ENCODE data around the gene KIF9. TPM values are rescaled to one million over a fixed set of nuclear protein-coding genes. Genes with fewer than 3 reads are reported as not detected.
"Not testable (repeated sequence)": the region's sequence is repeated elsewhere in the genome, so short reads cannot be mapped to it uniquely, and the experiment has no call there.

The KIF9 gene
- polyA plus RNA-seq, 3 donors from 2014 or later: 2.2 to 8.3 (median 4.1) TPM

DNA sequence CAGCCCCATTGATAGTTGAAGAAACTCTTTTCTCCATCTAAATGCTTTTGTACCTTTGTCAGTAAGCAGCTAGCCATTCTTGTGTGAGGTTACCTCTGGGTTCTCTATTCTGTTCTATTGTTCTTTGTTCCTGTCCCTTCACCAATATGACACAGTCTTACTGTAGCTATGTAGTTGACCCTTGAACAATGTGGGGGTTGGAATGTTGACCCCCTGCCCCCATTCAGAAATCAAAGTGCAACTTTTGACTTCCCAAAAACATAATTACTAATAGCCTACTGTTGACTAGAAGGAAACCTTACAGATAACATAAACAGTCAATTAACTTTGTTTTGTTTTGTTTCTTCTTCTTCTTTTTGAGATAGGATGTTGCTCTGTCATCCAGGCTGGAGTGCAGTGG is 18.9 kb upstream of the KIF9 start:
- peaks cover 0 to 5% (median 0%) of the 10 kb centered on the region in 3 donors for H3K27me3 Mint-ChIP-seq (ENCODE audit: low read depth in 3 of 3)
- H3K4me3 Mint-ChIP-seq: no peak overlapping the region
- H3K4me1 Mint-ChIP-seq: peaks cover 21 to 31% of the 10 kb centered on the region in 2 donors
- no peak overlapping the region for H3K27ac Mint-ChIP-seq
- H3K36me3 Mint-ChIP-seq: peaks cover 10 to 23% (median 15%) of the 10 kb centered on the region in 3 donors
- H3K9me3 Mint-ChIP-seq: no peaks in the 10 kb centered on the region
- no peak for DNase-seq

DNA sequence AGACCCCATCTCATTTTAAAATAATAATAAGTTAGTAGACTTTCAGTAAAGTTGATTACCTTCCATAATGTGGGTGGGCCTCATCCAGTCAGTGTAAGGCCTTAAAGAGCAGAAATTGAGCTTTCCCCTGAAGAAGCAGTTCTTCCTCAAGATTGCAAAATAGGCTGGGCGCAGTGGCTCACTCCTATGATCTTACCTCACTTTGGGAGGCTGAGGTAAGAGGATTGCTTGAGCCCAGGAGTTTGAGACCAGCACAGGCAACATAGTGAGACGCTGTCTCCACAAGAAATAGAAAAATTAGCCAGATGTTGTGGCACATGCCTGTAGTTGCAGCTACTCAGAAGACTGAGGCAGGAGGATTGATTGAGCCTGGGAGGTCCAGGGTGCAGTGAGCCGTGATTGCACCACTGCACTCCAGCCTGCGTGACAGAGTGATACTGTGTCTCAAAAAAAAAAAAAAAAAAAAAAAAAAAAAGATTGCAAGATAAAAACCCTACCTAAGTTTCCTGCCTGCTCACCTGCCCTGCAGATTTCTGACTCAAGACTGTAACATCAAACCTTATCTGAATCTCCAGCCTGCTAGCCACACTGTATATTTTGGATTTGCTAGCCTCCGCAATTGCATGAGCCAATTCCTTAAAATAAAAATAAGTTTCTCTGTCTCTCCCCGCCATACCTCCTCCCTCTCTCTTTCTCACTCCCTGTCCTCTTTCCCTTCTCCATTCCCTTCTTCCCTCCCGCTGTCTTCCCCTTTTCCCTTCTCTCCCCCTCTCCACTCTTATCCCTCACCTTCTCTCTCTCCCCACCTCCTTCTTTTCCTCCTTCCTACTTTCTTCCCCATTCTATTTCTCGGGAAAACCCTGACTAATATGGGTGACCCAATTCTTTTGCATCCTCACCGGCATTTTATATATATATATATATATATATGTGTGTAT is 17.1 kb upstream of the KIF9 start:
- H3K4me1 Mint-ChIP-seq: peaks cover 33 to 41% of the 10 kb centered on the region in 2 donors
- peak overlapping the region in 1 of 6 donors; percentile 30 for H3K27ac Mint-ChIP-seq
- H3K9me3 Mint-ChIP-seq: no peaks in the 10 kb centered on the region
- DNase-seq: no peak
- peaks cover 10 to 21% (median 12%) of the 10 kb centered on the region in 3 donors for H3K36me3 Mint-ChIP-seq
- peaks cover 0 to 8% (median 0%) of the 10 kb centered on the region in 3 donors for H3K27me3 Mint-ChIP-seq (ENCODE audit: low read depth in 3 of 3)
- no peak overlapping the region for H3K4me3 Mint-ChIP-seq

DNA sequence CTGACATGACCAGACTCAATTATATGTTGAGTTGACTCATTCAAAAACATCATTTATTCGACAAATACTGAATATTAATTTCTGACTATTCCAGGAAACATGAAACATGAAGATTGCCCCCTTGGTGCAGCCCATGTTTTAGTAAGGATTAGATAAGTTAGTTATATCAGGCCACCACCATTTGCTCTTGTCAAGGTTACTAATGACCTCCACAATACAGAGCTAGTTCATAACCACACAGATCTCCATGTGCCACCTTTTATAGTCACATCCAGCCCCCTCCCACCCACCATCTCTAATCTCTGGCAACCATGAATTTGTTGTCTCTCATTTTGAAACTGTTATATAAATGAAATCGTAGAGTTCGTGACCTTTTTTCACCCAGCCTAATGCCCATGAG is 15.8 kb upstream of the KIF9 start:
- H3K4me1 Mint-ChIP-seq: peaks cover 33 to 49% of the 10 kb centered on the region in 2 donors
- H3K4me3 Mint-ChIP-seq: no peak overlapping the region
- DNase-seq: no peak
- no peaks in the 10 kb centered on the region for H3K9me3 Mint-ChIP-seq
- peaks cover 0 to 8% (median 0%) of the 10 kb centered on the region in 3 donors for H3K27me3 Mint-ChIP-seq (ENCODE audit: low read depth in 3 of 3)
- H3K36me3 Mint-ChIP-seq: peaks cover 10 to 19% (median 18%) of the 10 kb centered on the region in 3 donors
- peak overlapping the region in 3 of 6 donors; percentile 8 to 31 (median 20) for H3K27ac Mint-ChIP-seq

DNA sequence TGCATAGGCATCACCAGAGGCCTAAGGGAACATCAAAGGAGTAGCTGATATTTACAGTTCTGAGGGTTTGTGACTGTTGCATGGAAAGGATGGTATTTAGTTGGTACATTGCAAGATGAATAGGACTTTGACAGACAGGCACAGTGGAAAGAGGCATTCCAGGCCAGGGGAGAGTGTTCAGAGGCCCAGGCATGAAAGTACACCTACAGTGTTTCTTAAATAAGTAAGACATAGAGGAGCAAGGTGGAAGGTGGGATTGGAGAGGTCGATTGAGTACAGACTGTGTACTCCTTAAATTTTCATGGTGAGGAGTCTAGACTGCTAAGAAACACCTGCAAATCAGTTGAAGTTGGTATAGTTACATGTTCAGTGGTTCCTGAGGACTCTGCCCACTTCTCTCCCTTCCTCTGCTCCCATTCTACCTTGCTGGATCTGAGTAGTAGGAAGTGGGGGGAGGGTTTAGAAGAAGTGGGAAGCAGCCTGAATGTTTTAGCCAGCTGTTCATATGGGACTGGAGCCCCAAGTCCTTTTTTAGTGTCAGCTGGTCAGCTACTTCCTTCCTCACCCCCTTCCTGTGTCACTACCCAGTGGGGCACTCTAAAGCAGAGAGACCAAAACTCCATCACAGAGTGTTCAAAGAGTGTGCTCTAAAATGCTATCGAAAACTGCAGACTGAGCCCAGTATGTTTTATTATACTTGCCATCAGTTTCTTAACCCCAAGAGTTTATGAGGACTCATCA is 14.1 kb upstream of the KIF9 start:
- Mint-ChIP-seq H3K27me3 (ENCODE audit: low read depth in 3 of 3) (peaks cover 0 to 8% (median 0%) of the 10 kb centered on the region in 3 donors), H3K27ac (peak overlapping the region; percentile 8 to 84 (median 73)), H3K36me3 (peaks cover 0 to 8% (median 7%) of the 10 kb centered on the region in 3 donors), H3K9me3 (no peaks in the 10 kb centered on the region), H3K4me1 (peaks cover 33 to 49% of the 10 kb centered on the region in 2 donors), H3K4me3 (peak overlapping the region; percentile 19 to 68 (median 51))
- DNase-seq: no peak

DNA sequence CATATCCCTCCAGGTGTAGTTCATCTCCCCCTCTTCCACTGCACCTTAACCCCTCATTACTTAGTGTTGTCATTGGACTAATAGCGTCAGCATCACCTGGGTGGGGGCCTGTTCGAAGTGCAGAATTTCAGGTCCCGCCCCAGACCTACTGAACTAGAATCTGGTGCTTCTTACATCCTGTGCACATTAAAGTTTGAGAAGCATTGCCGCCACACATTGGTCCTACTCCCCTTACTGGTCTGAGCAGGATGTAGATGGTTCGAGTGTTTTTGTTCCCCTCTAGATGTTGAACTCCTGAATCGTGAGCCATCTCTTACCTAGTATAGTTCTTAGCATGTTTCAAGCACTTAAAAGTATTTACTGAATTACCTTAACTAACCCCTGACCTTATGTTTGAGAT is 13.4 kb upstream of the KIF9 start:
- Mint-ChIP-seq H3K4me1 (peaks cover 33 to 49% of the 10 kb centered on the region in 2 donors), H3K36me3 (peaks cover 0 to 8% (median 2%) of the 10 kb centered on the region in 3 donors), H3K27me3 (ENCODE audit: low read depth in 3 of 3) (peaks cover 0 to 8% (median 0%) of the 10 kb centered on the region in 3 donors), H3K9me3 (no peaks in the 10 kb centered on the region), H3K4me3 (peak overlapping the region in 3 of 5 donors; percentile 17 to 68 (median 19)), H3K27ac (peak overlapping the region; percentile 0 to 84 (median 54))
- no peak for DNase-seq

DNA sequence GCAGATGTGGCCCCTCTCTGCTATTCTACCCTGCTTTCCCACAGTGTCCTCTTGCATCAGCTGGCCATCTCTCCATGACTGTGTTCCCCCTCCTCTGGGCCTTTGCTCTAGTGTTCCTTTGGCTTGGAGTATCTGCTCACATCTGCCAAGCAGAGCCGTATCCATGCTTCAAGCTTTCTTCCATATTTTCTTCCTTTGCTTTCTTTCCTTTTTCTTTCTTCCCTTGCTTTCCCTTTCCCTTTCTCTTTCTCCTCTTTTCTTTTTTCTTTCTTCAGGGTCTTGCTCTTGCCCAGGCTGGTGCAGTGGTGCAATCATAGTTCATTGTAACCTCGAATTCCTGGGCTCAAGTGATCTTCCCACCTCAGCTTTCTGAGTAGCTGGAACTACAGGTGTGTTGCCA is 12.7 kb upstream of the KIF9 start:
- Mint-ChIP-seq H3K36me3 (peaks cover 0 to 8% (median 0%) of the 10 kb centered on the region in 3 donors), H3K27me3 (ENCODE audit: low read depth in 3 of 3) (peaks cover 0 to 8% (median 0%) of the 10 kb centered on the region in 3 donors), H3K4me1 (peaks cover 33 to 49% of the 10 kb centered on the region in 2 donors), H3K4me3 (no peak overlapping the region), H3K9me3 (no peaks in the 10 kb centered on the region), H3K27ac (no peak overlapping the region)
- no peak for DNase-seq

DNA sequence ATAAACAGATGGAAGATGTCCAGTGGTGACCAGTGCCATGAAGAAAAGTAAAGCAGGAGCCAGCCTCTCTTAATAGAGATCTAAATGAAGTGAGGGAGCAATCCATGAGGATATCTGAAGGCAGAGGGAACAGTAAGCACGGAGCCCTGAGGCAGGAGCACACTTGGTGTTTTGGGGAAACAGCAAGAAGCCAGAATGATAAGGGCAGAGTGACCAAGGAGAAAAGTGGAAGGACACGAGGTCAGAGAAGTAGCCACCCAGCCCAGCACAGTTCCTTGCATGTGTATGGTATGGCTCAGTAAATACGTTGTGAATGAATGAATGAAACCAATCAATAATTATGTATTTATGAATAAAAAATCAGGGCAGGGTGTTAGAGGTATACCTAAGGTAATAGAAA is 11.8 kb upstream of the KIF9 start:
- Mint-ChIP-seq H3K36me3 (peaks cover 0 to 8% (median 4%) of the 10 kb centered on the region in 3 donors), H3K27me3 (ENCODE audit: low read depth in 3 of 3) (peaks cover 0 to 5% (median 0%) of the 10 kb centered on the region in 3 donors), H3K4me1 (peaks cover 33 to 50% of the 10 kb centered on the region in 2 donors), H3K27ac (peak overlapping the region in 1 of 6 donors; percentile 58), H3K9me3 (no peaks in the 10 kb centered on the region), H3K4me3 (no peak overlapping the region)
- DNase-seq: no peak

DNA sequence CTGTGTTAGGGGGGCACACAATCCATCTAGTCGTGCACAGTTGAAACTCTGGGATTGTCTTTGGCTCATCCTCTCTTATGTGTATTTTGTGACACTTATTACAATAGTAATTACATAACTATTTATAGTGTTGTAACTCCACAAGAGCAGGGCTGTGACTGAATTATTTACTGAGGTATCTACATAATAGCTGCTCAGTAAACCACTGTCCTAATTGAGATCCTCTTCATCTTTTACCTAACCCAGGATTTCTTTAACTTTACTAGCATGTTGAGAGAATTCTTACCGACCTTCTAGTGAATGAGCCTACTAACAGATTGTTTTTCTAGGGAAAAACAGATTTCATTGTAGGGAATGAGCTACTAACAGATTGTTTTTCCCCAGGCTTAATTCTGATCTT is 11.2 kb upstream of the KIF9 start:
- H3K4me3 Mint-ChIP-seq: no peak overlapping the region
- H3K9me3 Mint-ChIP-seq: no peaks in the 10 kb centered on the region
- peaks cover under 1 to 12% (median 10%) of the 10 kb centered on the region in 3 donors for H3K36me3 Mint-ChIP-seq
- H3K27ac Mint-ChIP-seq: no peak overlapping the region
- H3K27me3 Mint-ChIP-seq (ENCODE audit: low read depth in 3 of 3): peaks cover 0 to 5% (median 0%) of the 10 kb centered on the region in 3 donors
- peaks cover 33 to 55% of the 10 kb centered on the region in 2 donors for H3K4me1 Mint-ChIP-seq
- no peak for DNase-seq

DNA sequence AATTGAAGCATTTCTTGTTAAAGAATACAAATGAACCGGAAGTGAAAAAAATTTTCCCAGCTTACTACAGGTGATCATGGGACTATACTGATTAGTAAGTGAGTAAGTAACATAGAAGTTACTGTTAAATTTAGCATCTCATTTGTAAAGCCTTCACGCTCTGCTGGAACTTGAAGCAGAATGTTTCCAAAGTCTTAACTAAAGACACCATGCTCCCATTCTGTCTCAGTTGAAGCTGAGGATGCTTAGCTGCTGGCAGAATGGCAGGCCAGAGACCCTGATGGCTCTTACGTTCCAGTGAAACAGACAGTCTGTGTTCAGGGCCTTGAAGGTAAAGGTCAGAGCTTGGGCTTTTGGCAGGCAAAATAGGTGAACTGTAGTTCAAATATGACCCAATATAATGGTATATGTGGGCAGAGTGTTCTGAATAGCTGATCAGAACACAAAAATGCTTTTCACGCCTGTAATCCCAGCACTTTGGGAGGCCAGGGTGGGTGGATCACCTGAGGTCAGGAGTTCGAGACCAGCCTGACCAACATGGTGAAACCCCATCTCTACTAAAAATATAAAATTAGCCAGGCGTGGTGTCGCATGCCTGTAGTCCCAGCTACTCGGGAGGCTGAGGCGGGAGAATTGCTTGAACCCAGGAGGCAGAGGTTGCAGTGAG is 9.3 kb upstream of the KIF9 start:
- H3K4me1 Mint-ChIP-seq: peaks cover 22 to 49% of the 10 kb centered on the region in 2 donors
- not testable (repeated sequence) for H3K4me3 Mint-ChIP-seq; H3K9me3 Mint-ChIP-seq; H3K27ac Mint-ChIP-seq; DNase-seq; H3K27me3 Mint-ChIP-seq (ENCODE audit: low read depth in 3 of 3)
- H3K36me3 Mint-ChIP-seq: peaks cover 6 to 16% (median 16%) of the 10 kb centered on the region in 3 donors

DNA sequence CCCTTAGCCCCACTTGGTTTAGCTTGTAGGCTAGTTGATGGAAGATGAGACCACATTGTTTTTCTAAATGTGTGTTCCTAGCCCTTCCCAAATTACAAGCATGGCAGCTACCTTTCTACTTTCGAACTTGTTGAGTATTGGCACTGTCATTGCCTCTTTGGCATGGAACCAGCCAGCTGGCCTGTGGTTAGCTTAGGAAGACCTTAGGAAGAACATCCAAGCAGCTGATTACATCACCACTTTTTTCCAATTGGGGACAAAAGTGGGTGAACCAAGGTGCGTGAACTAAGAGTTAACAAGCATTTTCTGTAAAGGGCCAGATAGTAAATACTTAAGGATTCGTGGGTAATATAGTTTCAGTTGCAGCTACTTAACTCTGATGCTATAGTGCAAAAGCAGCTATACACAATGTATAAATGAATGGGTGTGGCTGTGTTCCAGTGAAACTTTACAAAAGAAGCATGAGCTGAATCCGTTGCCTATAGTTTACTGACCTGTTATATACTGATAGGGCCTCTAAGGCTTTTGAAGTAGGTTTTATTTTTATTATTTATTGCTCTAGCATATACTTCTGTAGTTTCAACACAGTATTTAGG is 8.7 kb upstream of the KIF9 start:
- peaks cover 0 to 5% (median 0%) of the 10 kb centered on the region in 3 donors for H3K27me3 Mint-ChIP-seq (ENCODE audit: low read depth in 3 of 3)
- H3K4me3 Mint-ChIP-seq: no peak overlapping the region
- H3K9me3 Mint-ChIP-seq: no peaks in the 10 kb centered on the region
- H3K36me3 Mint-ChIP-seq: peaks cover 6 to 16% (median 16%) of the 10 kb centered on the region in 3 donors
- H3K4me1 Mint-ChIP-seq: peaks cover 20 to 49% of the 10 kb centered on the region in 2 donors
- DNase-seq: no peak
- H3K27ac Mint-ChIP-seq: no peak overlapping the region

DNA sequence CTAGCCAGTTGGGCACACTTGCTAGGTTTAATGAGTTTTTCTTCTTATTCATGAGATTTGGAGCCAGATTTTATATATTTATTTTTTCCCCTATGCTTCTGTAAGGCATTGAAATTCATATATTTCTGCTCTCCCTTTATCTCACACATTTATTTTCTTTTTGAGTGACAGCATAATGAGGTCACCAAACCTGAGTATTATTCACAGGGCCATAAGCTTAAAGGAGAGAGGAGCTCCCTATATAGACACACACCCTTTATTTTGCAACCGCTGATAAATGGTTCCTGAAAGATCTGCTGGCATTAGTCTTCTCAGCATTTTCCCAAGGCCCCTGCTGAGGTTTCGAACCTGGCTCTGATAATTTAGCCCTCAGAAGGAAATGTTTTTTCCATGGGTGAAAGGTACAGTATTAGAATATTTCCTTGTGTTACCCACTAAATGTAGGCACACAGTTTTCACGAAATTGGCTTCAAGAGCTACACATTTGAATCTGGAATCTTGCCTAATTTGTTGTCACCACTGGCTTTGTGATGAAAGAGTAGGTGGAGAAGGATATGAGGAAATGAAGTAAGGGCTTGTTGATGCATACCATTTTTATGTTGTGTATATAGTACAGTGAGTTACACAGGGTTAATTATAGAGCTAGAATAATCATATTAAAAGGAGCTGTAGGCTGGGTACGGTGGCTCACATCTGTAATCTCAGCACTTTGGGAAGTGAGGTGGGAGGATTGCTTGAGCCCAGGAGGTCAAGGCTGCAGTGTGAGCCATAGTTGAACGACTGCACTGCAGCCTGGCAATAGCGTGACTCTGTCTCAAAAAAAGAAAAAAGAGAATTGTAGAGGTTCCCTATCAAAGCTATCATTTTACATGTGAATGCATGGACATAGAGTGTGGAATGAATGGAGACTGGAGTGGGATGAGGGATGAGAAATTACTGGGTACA is 6.6 kb upstream of the KIF9 start:
- H3K36me3 Mint-ChIP-seq: peaks cover 6 to 16% (median 10%) of the 10 kb centered on the region in 3 donors
- peaks cover 19 to 49% of the 10 kb centered on the region in 2 donors for H3K4me1 Mint-ChIP-seq
- H3K9me3 Mint-ChIP-seq: no peaks in the 10 kb centered on the region
- H3K27me3 Mint-ChIP-seq (ENCODE audit: low read depth in 3 of 3): peaks cover 0 to 2% (median 0%) of the 10 kb centered on the region in 3 donors
- no peak overlapping the region for H3K4me3 Mint-ChIP-seq
- DNase-seq: no peak
- no peak overlapping the region for H3K27ac Mint-ChIP-seq

All from immature natural killer cell (primary cell).